Effector CD4-positive, alpha-beta T cell (primary cell): Measurements from ENCODE around the gene BABAM1.
"Not testable (repeated sequence)": the region's sequence is repeated elsewhere in the genome, so short reads cannot be mapped to it uniquely, and the experiment has no call there.

Experiments used
- DNase-seq: peaks from one replicate; pipeline ENCODE4 v3.0.0-alpha.2; 2020

The BABAM1 gene

GRCh38 chr19:17243830-17244617 lies 23.2 kb upstream of the BABAM1 start:
- no peak for DNase-seq

GRCh38 chr19:17244618-17245534 lies 22.4 kb upstream of the BABAM1 start:
- no peak for DNase-seq

GRCh38 chr19:17245535-17245984 lies 21.7 kb upstream of the BABAM1 start, which contains the start of gene NR2F6:
NR2F6 (minus strand) TSS chr19:17245919; CDS start chr19:17245220, 699 bp downstream.
- no peak for DNase-seq

DNA sequence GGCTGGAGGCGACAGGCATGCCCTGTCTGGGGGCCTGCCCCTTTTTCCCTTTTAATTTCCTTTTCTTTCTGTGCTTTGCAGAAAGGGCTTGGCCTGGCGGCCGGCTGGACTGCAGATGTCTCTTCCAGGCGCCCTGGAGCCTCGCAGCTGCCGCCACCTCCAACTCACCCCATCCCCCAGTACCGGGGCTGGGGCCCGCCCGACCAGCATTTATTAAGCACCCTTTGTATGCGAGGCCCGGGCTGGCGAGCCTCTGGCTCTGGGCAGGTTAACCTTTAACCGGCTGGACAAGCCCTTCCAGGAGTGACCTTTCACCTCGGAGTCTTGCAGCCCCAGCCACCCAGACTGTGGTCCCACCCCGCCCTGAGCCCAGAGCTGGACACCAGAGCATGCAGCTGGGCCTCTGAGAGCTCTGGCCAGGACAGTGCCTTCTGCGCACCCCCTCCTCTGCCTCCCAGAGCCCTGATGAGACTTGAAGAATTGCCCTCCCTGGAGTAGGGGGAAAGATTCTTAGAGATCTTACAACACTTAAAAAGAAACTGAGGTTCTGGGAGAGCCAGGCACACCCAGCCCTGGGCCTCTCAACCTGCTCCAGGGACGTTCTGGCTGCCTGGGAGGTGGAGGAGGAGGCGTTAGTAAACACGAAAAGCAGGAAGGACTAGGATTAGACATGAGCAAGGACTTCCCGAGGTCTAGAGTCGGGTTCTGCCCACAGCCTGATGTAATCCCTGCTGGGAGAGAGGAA lies 20.4 kb upstream of the BABAM1 start:
- DNase-seq, result no peak

DNA sequence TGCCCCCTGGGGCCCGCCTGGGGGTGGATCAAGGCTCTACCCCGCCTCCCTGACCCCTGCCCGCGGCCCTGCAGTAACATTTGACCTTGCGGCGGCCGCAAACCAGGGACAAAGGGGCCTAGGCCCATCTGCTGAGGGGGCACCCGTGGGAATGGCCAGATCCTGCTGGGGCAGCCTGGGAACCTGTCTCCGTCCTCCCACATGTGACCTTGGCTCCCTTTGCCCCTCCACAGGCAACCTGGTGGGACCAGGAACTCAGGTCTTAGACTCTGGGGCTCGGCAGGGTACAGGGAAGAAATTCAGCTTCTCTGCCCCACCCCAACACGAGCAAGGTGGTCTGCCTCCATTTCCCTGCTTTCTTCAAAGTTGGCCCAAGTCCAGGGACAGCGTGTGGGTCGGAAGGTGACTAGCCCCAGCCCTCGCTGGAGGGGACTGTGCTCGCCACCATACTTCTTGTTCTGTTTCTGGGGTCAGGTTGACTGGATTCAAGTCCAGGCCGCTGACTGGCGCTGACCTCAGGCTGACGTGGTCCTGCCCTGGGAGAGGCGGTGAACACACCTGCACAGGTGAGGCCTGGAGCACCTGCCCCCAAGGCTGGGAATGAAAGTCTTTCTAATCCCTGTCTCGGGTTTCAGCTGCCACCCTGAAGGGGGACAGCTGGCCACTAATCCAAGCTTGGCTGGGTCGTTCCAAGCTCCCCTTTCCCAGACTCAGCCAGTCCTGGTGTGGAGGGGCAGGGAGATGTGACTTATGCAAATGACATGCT lies 19.0 kb upstream of the BABAM1 start:
- DNase-seq, result no peak

GRCh38 chr19:17249887-17250548 lies 17.2 kb upstream of the BABAM1 start:
- no peak for DNase-seq

DNA sequence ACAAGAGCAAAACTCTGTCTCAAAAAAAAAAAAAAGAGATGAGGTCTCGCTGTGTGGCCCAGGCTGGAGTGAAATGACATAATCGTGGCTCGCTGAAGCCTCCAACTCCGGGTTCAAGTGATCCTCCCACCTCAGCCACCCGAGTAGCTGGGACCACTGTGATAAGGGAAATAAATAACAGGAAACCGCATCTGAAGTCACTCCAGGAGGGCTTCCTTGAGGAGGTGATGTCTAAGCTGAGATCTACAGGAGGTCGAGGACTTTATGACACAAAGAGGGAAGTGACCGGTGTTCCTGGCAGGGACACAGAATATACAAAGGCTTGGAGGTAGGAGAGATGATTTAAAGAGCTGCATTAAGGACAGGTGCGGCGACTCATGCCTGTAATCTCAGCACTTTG lies 12.6 kb upstream of the BABAM1 start:
- no peak for DNase-seq

DNA sequence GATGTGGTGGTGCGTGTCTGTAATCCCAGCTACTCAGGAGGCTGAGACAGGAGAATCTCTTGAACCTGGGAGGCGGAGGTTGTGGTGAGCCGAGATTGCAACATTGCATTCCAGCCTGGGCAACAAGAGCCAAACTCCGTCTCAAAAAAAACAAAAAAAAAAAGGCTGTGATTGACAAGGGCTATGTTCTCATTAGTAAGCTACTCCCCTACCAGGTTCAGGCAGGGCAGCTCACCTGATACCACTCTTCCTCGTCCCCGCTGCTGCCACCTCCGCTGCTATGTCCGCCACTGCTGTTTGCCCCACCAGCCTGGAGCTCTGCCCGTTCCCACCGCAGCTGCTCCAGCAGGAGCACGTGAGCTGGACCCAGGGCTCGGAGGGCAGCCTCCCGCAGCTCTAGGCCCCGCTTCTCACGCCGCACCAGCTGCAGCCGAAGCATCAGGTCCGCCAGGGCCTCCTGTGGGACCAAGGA lies 12.1 kb upstream of the BABAM1 start:
- DNase-seq, result no peak

DNA sequence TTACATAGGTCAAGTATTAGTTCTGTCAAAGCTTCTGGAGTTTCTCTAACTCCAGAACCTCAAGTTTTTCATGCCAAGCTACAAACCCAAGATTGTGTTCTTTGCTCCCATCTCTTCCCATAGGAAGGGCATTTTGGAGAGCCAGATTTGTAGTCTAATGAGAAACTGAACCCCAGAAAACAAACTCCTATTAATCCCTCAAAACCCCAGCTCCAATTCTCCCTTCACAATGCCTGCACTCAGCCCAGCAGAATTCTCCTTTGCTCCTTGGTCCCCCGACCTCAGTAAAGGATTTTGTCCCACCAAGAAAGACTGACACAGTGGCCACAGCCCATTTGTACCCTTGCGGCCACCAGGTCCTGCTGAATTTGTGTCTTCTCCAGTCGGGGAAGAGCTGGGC lies 11.1 kb upstream of the BABAM1 start:
- DNase-seq, result no peak

GRCh38 chr19:17259118-17259780 lies 8.0 kb upstream of the BABAM1 start:
- no peak for DNase-seq

GRCh38 chr19:17259934-17260333 lies 7.3 kb upstream of the BABAM1 start:
- DNase-seq, result no peak

- DNase-seq, result peak; percentile 88
These were observed 6.4 kb upstream of the BABAM1 start for GRCh38 chr19:17260842-17261325.

- DNase-seq, result no peak
These were observed 4.7 kb upstream of the BABAM1 start for GRCh38 chr19:17262557-17262956.

DNA sequence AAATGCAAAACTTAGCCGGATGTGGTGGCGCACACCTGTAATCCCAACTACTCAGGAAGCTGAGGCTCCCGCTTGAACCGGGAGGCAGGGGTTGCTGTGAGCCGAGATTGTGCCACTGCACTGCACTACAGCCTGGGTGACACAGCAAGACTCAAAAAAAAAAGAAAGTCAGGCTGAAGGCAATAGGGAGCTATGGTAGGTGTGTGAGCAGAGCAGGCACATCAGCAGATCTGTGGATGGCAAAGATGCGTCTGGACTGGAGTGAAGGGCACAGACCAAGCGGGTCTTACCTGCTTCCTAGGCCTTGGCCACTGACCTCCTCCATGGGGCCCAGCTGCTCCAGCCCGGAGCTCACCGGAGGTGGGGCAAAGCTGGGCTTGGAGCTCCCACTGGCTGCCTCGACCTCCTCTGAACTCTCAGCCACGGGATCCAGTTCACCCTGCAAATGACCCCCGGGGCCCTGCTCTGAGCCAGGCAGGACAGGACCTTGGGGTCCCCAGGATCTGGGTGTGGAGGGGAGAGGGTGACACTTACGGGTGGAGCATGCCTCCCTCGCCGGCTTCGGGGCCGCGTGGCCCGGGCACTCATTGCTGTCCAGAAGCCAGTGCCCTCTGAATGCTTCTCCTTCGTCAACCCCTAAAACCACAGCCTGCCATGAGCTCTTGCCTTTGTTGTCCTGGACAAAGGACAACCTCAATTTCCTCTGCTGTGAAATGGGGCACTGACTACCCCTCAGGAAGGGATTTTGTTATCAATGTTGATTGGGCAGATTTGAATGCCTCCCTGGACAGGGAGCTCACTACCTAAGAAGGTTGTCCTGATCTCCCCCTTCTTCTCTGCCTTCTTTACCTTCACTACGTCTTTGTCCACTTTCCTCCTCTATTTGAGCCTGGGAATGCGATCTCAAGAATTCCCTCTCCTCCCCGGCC lies 3.3 kb upstream of the BABAM1 start:
- no peak for DNase-seq

DNA sequence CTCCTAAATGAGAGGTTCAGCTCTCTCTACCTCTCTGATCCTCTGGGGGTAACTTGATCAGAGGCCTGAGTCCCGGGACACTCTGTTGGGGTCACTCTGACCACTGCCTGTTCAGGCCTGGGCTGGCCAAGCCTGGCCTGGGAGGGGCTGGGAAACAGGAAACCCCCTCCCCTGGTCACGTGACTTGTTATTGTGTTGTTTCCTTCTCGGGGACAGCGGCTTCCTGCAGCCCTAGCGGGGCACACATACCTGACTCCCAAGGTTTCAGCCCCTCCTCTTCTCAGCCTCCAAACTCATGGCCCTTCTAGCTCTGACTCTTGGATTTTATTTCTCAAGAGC lies 2.6 kb upstream of the BABAM1 start, which contains the start of gene USHBP1:
Gene USHBP1 (minus strand): TSS at position 105 of the 339 bp plus-strand sequence. CDS start 446 bp downstream, outside the sequence.
- no peak for DNase-seq

DNA sequence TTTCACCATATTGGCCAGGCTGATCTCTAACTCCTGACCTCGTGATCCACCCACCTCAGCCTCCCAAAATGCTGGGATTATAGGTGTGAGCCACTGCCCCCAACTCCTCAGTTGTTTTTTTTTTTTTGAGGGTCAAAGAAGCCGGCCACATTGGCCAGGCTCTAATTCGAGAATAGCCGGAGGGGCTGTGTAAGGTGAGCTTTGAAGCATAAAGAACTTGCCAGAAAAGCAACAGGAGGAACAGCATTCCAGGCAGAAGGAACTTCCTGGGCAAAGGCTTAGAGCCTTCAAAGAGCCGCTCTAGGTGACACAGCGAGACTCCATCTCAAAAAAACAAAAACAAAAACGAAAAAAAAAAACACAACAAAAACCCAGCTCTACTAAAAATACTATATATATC lies 1.2 kb upstream of the BABAM1 start:
- no peak for DNase-seq

- DNase-seq, result no peak
These were observed 661 bp upstream of the BABAM1 start for GRCh38 chr19:17266589-17266974.

GRCh38 chr19:17268754-17269153 lies 1.5 kb downstream of the BABAM1 start:
- DNase-seq, result no peak

DNA sequence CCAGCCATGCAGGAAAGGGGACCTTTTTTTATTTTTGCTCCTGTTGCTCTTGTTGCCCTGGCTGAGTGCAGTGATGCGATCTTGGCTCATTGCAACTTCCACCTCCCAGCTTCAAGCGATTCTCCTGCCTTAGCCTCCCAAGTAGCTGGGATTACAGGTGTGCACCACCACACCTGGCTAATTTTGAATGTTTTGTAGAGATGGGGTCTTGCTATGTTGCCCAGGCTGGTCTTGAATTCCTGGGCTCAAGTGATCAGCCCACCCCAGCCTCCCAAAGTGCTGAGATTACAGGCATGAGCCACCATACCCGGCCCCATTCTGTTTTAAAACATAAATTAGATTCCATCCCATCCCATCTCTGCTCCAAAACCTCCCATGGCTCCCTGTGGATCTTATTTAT lies 7.6 kb downstream of the BABAM1 start:
- DNase-seq, result not testable (repeated sequence)
